ENCODE data around the gene FAM186B.
A peak's percentile ranks its signal among the peaks of the same experiment; 100 is the strongest.
"Not testable (repeated sequence)": the region's sequence is repeated elsewhere in the genome, so short reads cannot be mapped to it uniquely, and the experiment has no call there.

FAM186B gene, protein sequence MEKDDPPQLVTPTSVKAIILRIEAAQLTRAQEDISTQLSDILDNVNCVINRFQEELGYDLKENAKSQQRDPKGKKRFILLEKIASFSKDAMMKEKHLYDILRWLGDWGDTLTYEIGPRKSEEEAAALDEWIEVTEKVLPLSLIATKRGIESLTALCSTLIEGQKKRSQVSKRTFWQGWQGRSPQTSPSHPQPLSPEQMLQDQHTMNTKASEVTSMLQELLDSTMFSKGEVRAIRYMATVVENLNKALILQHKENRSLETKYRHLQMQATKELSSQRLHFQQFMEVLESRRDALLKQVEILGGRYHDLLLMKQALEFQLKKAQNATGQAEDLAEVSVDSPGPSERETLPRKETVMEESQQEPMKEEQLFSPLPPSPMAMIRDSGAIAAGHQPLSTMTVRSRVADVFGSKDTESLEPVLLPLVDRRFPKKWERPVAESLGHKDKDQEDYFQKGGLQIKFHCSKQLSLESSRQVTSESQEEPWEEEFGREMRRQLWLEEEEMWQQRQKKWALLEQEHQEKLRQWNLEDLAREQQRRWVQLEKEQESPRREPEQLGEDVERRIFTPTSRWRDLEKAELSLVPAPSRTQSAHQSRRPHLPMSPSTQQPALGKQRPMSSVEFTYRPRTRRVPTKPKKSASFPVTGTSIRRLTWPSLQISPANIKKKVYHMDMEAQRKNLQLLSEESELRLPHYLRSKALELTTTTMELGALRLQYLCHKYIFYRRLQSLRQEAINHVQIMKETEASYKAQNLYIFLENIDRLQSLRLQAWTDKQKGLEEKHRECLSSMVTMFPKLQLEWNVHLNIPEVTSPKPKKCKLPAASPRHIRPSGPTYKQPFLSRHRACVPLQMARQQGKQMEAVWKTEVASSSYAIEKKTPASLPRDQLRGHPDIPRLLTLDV

DNA sequence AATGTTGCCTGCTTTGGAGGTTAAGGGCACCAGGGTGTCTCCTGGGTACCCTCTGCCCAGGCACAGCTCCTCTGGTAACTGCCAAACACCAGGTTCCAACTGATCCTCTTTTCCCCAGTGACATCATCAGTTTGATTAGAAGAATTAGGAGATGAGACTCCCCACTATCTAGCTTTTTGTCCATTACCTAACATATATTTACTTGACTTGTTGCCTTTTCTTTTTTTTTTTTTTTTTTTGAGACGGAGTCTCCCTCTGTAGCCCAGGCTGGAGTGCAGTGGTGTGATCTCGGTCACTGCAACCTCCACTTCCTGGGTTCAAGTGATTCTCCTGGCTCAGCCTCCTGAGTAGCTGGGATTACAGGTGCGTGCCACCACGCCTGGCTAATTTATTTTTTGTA is at the start of gene FAM186B:
Gene FAM186B, minus strand, starts transcription at position 101 of the 400 bp plus-strand sequence. CDS start 162 bp downstream, outside the sequence.
- not testable (repeated sequence) for DNase-seq (ENCODE audit: low read depth in 2 of 2)

DNA sequence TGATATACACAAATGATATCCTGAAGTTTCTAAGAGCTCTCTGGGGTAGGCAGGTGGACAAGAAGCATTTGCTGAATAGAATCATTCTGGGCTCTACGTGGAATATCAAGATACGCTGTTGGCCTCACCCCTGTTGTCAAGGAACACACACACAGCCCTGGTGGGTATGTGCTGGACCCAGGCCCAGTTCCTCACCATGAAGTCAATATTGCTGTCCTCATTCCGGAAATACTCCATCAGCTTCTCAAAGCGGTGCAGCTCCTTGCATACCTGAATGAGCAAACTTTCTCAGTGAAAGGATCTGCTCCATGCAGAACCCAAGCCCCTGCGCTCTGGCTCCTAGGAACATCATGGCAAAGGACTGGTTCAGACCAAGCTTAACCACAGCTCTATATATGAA is 49.3 kb upstream of the FAM186B start:
- no peak for DNase-seq (ENCODE audit: low read depth in 2 of 2)

DNA sequence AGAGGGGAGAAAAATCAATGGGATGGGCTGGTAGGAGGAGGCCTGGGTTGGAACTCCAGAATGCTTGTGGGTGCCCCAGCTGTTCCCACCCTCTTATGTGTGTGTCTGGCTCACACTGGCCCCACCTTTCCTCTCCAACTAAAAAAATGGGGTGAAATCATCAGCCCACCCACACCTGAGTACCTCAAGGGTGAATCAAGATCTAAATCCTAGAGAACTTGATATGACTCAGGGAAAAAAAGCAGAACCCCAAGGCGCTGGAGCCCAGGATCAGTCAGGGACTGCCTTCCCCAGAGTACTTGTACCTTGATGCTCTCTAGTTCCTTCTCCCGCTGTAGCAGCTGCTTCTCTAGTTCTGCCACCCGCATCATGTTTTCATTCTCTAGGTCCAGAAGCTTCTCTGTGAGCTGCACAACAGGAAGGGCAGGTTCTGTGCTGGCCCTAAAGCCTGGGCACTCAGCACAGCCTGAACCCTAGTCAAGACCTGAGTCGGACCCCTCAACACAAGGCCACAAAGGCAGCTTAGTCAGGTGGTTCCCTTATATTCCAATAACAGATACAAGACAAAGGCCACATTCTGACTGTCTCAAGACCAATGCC is 47.6 kb upstream of the FAM186B start:
- no peak for DNase-seq (ENCODE audit: low read depth in 2 of 2)

DNA sequence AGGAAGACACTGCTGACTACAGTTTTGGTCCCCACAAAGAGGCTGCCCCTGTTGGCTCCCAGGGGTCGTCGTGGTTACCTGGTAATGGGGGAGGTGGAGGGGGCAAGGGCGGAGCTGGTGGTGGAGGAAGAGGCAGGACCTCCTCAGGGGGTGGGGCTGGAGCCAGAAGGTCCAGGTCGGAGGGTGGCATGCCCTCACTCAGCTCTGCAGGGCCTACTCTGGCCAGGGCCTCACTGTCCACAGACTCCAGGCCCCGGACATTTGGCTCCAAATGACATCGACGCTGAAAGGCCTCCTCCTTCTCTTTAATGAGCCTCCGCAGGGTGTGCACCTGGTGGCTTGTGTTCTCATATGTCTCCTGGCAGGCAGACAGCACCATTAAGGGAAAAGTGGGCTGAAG is 46.4 kb upstream of the FAM186B start:
- DNase-seq (ENCODE audit: low read depth in 2 of 2): no peak

DNA sequence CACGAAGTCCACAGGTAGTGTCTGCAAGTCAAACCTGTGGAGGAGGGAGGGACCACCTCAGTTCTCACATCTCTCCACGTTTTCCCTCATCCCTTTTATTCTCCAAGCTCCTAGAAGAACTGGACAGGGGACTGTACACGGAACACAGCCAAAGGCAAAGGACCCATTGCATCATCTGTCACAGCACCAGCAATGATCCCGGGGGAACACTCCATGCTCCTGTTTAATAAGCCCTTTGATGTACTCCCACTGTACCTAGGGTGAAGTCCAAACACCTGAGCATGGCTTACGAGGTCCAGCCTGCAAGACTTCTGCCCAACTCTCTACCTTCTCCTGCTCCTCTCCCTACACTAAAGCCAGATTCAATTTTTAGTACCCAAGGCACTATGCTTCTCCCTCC is 44.5 kb upstream of the FAM186B start:
- DNase-seq (ENCODE audit: low read depth in 2 of 2): no peak

DNA sequence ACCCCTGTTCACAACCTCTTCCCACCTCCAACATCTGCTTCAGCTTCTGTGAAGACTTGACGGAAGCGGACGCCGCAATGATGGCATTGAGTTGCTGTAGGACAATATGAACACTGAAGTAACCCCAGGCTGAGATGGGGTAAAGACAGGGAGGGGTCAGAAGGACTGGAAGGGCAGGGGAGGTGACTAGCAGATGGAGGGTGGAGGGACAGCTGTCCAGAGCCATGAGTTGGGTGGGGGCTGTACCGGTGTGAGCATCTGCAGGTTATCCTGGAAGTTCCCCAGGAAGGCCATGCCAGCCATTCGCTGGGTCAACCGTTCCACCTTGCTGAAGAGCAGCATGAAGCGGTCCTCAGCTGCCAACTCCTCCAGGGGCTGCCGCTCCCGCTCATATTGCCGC is 44.0 kb upstream of the FAM186B start:
- no peak for DNase-seq (ENCODE audit: low read depth in 2 of 2)

DNA sequence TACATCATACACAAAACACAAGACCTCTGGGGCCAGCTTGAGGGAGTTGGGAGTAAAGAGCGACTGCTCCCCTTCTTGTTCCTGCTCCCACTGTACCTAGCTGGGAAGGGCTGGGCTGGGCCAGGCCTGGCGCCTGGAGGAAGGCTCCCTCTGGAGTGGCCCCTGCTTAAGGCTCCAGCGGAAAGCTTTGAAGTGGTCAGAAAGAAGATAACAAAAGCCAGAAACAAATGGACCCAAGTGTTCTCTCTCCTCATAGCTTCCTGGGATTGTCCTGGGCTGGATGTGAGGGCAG is 43.2 kb upstream of the FAM186B start:
- no peak for DNase-seq (ENCODE audit: low read depth in 2 of 2)

DNA sequence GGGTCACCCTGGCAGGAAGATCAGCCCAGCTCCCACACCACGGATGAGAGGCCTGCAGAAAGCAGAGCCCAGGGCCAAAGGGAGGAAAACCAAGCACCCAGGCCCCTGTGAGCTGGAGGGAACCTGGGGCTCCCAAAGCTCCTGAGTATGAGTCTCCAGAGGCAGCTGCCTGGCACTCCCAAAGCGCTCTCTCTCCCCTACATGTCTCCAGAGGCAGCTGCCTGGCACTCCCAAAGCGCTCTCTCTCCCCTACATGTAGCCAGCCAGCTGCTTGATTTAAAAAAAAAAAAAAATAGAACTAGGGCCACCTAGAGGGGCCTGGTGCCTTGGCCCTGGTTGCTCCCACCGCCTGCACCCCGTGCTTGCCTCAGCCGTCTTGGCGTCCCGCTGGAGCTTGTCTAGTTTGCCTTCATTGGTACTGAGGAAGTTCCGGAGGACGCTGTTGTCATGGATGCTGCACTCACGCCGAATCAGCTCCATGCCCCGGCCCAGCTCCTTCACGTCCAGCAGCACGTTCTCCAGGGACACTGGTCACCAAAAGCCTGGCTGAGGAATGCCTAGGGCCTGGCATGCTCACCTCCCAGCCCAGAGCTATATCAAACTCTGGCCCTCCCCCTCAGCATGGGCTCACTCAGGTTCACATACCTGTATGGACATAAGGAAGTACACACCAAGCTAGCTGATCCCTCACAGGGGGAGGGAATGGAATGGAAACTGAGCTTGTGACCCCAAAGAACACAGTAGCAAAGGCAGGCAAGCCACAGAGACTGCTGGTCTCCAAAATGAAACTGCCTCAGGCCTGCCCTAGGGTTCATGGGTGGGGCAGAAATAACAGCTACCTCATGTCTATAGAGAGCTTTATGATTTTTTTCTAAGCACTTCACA is 42.6 kb upstream of the FAM186B start:
- DNase-seq (ENCODE audit: low read depth in 2 of 2): no peak

DNA sequence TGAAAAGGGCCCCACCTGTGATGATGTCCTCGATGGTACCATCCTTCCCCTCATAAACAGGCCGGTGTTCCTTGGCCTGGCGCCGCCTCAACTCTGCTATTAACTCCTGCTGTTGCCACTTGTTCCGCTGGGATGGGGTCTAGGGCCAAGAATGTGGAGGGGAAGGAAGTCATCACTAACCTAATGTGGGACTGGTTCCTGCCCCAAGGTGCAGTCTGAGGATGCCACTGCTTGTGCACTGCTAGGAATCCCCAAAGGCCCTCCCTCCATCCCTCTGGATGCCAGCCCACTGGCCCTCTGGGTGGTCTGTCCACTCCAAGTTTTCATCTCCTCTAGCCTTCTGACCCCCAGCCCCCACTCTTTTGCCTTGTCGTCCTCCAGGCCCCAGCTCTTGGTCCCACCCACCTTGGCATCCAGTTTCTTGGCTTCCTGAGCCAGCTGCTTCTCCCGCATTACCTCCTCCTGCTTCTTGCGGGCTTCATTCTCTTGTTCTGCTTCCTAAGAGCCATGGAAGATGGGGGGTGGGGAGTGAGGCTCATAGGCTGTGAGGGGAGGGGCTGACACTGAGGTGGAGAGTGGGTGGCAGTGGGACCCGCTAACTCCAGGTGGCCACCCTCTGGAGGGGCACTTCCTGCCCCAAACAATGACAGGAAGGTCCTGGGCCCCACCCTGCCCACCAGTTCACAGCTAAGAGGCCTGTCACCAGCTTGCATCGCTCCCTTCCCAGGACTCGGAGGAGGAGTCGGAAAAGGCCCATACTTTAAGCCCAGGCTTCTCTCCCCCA is 41.6 kb upstream of the FAM186B start:
- no peak for DNase-seq (ENCODE audit: low read depth in 2 of 2)

DNA sequence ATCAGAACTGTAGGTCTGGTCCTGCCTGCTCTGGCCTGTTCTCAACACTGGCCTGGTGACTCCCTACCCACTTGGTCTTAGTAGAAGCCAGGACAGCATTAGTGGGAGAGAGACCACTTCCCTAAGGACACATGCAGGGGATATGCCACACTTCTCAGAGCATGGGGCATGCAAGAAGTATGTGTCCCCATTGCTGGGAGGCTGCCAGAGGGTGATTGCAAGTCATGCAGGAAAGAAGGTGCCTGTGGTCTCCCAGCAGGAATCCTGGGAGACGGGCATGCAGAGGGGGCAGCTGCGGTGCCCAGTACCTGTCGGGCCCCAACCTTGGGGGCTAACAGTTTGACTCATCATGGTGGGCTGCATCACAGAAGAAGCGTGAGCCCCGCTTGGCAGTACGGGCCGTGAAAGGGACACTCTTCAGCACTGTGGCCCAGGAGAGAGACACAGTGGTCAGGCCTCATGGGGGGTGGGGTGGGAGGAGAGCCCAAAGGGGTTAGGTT is 40.9 kb upstream of the FAM186B start:
- no peak for DNase-seq (ENCODE audit: low read depth in 2 of 2)

DNA sequence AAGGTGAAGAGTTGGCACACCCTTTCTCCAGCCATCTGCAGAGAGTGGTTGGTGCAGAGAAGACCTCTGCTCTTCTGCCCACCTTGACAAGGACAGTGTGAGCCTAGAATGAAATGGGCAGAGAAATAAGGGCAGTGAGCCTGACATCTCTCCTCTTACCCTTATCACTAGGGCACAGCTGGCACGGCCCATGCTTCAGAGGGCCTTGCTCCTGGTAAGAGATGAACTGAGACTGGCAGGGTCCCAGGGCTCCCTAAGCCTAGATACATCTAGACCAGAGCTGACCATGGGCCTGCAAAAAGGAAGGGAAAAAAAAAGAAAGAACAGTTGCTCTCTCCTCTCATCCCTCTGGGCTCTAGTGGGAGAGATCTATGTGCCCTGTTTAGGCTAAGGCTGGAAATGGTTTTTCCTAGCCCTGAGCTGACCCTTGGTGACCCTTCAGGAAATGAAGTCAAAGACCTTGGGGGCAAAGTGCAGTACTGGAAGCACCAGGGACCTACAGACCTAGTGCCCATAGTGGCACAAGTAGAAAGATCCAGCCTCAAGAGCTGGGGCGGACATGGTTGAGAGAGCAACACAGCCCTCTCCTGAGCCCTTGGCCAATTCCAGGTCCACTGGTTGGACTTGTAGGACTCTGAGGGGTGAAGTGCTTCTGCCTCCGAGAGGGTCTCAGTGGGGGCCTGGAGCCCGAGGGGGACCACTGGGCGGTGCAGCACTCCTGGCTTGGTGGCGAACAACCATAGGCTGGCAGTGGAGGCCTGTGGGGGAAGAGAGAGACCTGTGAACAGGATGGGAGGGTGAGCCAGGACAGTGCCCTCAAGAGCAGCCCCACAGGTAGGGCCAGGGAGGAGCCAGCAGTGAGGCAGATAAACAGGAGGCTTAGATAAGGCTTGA is 40.0 kb upstream of the FAM186B start:
- DNase-seq (ENCODE audit: low read depth in 2 of 2): no peak

DNA sequence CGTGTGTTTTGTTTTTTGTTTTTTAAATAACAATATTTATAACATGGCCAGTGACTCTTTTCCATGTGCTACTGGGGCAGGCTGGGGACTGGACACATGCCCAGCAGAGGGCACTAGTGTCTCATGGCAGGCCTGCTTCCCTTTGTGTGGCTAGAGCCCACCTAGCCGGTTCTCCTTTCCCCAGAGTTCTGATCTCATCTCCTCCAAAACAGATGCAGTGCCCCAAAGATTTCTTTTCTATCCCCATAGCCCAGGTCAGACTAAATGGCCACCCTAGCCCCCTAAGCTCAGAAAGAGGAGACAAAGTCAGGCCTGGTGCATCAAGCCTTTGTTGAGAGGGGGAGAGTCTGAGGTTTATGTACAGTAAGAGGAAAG is 39.2 kb upstream of the FAM186B start:
- peak in 1 of 2 donors; percentile 74 for DNase-seq (ENCODE audit: low read depth in 2 of 2)

DNA sequence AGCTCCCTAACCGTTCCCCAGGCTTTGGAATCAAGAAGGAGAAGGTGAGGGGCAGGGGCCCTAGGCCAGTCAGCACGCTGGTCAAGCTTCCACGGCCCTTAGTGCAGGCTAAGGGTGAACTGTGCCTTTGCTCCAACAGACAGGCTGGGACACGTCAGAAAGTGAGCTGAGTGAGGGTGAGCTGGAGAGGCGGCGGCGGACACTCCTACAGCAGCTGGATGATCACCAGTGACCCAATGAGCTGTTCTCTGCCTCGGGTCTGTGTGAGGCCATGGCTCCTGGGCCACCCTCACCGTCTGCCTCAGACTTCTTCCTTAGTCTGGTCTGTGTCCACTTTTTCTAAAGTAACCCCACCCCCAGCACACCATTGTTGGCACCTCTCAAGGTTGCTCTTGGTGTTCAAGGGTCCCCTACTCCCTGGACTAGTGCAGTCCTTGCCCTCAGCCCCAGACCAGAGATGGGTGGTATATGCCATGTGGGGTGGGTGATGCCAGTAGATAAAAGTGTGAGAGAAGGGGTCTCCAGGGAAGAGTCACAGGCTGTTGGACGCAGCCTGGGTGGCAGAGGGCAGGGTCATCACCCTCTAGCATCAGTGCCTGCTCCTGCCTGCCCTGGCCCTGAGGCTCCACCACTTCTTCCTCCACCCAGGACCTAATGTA is 38.7 kb upstream of the FAM186B start:
- DNase-seq (ENCODE audit: low read depth in 2 of 2): no peak

DNA sequence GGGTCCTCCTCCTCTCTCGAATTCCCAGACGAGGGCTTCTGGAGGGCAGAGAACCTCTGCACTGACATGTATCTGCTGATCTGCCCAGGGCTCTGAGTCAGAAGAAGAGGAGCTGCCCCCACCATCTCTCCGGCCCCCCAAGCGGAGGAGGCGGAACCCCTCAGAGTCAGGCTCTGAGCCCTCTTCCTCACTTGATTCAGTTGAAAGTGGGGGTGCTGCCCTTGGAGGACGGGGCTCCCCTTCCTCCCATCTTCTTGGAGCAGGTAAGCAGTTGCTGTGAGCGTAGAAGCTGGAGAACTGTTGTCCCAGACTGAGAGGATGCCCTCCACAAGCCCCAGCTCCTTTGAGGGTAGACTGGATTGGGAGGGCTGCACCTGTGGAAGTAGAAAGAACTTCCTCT is 37.7 kb upstream of the FAM186B start:
- DNase-seq (ENCODE audit: low read depth in 2 of 2): no peak

DNA sequence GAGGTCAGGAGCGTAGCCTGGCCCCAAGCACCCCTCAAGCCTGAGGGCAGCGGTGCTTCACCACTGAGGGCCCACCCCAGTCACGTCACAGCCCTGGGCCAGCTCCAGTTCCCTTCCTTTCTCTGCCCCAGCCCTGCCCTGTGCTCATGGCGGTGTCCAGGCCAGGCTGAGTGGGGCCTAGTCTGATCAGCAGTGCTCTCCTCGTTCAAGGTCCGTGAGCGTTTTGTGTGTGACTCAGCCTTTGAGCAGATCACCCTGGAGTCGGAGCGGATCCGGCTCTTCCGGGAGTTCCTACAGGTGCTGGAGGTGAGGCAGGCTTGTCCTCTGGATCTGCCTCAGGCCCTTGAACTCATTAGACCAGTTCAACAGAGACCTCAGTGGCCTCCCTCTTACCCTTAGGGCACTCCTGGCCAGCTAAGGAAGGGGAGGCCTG is 36.9 kb upstream of the FAM186B start:
- DNase-seq (ENCODE audit: low read depth in 2 of 2): no peak

DNA sequence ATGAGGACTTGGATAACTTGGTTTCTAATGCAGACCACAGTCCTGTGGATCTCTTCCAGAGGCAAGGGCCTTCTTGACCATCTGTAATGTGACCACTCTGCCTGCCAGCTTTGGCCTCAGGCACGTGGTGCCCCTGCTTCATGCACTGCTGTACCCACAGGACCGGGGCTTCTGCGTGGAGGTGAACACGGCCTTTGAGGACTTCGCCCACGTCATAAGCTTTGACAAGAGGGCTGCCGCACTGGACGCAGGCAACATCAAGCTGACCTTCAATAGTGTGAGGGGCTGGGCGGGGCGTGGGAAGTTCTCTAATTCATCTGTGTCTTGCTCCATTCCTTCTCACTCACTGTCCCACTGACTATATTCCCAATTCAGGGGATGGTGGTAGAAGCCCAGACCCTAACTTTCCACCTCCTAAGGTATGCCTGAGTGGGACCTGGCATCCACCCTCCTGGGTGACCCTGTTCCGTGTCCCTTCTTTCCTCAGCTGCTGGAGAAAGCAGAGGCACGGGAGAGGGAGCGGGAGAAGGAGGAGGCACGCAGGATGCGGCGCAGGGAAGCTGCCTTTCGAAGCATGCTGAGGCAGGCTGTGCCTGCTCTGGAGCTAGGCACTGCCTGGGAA is 36.4 kb upstream of the FAM186B start:
- no peak for DNase-seq (ENCODE audit: low read depth in 2 of 2)

DNA sequence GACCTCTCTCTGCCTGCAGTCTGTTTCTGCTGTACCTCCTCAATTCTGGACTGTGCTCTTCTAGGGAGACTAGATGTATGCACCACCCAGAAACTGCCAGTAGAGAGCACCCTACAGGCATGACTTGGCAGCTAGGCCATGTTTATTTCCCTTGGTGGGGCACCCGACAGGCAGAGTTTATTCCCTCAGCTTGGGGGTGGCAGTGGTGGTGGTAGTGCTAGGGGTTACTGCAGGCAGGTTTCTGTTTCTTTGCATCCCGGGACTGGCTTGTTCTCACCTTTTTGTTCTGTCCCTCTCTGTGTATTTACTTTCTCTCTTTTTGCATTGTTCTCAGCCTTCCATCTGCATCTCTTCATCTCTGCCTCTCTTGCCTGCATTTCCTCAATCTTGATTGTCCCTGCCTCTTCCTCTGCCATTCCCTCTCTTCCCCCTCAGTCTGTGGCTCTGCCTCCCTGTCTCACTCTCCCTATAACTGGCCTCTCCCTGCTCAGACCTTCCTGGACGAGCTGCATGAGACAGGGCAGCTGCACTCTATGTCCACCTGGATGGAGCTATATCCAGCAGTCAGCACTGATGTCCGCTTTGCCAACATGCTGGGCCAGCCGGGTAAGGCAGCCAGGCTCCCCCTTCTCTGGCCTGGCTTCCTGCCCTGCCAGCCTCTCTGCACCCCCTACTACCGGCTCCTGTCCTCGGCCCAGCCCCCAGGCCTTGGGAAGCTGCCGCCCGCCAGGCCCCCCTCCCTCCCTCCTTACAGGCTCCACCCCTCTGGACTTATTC is 31.7 kb upstream of the FAM186B start:
- peak in 1 of 2 donors; percentile 52 for DNase-seq (ENCODE audit: low read depth in 2 of 2)

DNA sequence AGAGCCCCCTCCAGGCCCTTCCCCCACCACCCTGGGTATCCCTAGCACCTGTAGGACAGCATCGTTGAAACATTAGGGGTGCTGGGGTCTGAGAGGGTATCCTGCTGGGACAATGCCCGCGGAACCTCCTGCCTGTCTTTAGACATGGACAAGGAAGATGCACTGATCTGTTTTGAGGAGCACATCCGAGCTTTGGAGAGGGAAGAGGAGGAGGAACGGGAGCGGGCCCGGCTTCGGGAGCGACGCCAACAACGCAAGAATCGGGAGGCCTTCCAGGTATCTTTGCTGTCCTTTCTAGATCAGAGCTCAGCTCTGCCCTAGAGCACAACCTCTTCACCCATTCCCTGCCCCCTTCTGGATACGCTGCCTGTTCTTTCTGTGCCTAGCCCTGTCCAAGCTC is 31.1 kb upstream of the FAM186B start:
- DNase-seq (ENCODE audit: low read depth in 2 of 2): no peak
